HG03565 (cell line): ENCODE results near the gene ADGB.

ENCODE experiments used
- ATAC-seq: cut with Tn5 transposase; IDR thresholded peaks from one replicate; pipeline ENCODE4 v1.9.1; 2021; ENCODE audit warnings: mild to moderate bottlenecking, moderate library complexity; ENCODE audit not compliant: unreplicated experiment

ADGB gene

DNA sequence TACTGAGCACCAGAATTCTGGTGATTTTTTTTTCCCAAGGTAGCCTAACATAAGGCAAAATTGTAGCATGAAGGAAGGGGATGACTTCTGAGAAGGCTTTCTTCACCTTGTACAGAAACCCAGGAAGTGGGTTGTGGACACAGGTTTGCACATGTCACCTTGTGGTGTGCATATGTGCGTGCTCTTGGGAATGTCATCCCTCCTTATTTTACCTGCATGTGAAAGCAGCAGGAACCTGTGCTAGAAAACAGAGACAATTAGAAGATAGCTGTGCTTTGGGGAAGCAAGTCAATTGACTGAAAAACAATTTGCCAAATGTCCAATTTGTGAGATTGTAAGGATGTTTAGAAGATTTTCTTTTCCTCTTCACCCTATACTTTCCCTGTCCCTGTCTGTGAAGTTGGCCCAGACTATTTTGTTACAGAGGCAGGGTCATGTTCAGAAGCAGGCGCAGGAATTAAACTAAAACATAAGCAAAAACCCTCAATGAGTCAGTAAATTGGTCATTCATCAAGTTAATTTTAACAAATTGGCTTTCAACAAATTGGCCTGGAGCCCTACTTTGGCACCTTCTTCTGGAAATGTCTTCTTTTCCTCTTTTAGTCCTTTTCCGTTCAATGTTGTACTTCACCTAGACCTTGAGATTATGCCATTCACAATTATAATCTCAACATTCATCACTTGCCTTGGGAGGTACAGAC lies 261.2 kb downstream of the ADGB start:
- ATAC-seq: no peak

DNA sequence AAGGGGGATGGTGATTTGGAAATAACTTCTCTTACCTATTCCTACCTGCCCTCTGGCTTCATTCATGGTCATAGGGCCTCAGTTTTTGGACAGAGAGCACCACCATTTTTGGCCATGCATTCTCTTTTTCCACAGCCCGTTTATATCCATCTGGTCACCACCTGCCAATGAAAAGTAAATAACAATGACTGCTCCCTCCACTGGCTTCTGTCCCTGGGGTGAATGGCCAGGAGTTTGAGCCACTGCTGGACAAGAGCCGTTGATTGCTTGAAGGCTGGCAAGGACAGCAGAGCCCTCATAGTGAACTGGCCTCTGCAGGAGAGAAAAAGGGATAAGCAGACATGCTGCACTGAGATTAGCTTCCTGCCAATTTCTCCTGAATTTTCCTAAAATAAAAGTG lies 261.8 kb downstream of the ADGB start:
- ATAC-seq: no peak

DNA sequence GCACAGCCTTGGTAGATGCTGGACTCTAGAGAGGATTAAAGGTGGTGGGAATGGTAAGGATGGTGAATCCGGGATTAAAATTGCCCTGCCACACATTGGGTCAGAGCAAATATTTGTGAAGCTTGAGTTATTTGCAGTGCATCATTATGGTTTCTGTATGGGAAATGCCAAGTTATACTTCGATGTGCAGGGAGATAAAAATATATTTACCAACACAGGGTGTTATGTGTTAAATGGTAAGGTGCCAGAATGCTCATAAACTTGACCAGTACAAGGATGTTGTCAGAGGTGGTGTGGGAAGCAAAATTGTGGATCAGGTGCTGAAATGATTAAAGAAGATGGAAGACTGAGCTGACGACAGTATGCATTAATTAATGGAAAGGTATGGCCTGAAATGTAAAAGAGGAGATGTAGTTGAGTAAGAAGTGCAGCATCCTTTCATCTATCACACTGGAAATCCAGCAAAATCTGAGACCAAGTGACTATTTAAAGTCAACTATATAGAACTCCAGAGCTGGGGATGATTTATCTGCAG lies 262.3 kb downstream of the ADGB start:
- no peak for ATAC-seq

DNA sequence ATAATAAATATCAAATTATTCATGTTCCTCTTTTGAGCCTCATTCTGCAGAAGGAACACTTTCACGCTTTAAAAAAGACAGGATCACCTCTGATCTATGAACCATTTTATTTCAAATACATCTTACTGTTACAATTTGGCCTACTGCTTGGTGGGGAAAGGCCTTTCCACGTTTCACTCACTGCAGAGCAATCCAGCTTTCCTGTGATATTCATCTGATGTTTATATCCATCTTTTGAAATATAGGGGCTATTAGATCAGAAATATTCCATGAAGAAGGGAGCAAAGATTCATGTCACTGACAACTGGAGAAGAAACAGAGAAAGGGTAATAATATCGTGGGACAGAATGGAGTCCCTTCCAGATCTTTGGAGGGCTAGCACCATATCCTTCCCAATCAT lies 262.9 kb downstream of the ADGB start:
- ATAC-seq: no peak

DNA sequence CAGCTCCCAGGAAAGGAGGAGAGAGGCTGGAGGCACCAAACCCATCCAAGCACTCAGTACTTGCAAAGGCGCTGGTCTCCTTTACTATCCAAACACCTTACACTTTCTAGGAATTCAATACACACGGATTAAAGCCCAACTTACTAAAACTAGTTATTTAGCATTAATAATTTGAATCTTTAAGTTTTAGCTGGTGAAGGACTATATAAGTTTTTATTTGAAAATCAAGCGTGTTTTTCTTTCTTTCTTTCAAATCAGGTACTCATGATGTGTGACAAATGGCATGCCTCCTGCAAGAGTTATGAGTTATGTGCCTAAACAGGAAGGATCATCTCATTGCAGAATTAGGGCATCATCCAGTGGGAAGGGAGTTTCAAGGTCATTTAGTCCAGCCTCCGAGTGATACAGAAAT lies 263.7 kb downstream of the ADGB start:
- ATAC-seq: no peak

DNA sequence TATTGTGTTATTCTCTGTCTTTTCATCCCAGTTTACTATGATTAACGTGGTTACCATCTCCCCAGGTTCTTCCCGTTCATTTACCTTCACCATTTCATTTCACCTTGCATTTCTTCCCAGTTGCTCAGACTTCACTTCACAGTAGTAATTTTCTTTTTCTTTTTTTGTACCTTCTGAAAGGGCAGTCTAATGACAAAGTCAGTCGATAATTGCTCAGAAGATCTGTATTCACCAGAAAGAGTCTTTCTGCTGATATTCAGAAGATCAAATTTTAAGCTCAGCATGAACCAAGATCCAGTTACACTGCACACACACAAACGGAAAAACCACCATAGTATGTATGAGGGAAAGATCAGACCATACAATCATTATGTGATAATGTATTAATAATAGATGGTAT lies 265.5 kb downstream of the ADGB start:
- ATAC-seq: no peak

DNA sequence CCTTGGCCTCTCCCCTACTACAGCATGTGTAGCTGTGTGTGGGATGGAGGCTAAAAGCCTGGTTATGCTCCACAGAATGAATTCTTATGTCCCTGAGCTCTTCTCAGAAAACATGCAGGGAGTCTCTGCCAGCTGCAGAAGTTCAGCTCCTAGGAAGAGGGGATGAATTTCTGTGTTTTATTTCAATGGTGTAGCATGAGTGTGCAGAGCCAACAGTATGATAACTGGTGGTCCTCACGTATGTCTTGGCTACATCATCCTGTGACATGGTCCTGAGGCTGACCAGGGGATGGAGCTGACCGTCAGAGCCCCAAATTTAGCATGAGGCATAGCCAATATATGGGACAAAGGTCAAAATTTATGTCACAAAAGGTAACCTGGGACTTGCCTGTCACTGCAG lies 266.1 kb downstream of the ADGB start:
- ATAC-seq: no peak
